Uterus (tissue), 2 donors: Measurements from ENCODE around the gene TEX19.

Source experiments
- CTCF ChIP-seq, 4 experiments: fragments of 200-600 bp in 2 of 4; fragments of 450-650 bp in 2 of 4; sonication (generic) in 2 of 4; IDR thresholded peaks; one replicate each; pipeline ENCODE4 v1.5.1; 2016 to 2019; ENCODE audit warnings: antibody characterized with exemption in 4 of 4, mild to moderate bottlenecking in 2 of 4, moderate library complexity in 1 of 4
- POLR2A ChIP-seq, 2 donors: fragments of 450-650 bp; IDR thresholded peaks; one replicate each; pipeline ENCODE4 v1.6.1; 2016; ENCODE audit warnings: antibody characterized with exemption in 2 of 2, mild to moderate bottlenecking in 1 of 2, moderate library complexity in 1 of 2

GRCh38 chr17:82328141-82328993 lies 30.7 kb upstream of the TEX19 start:
- TF ChIP-seq CTCF (IDR thresholded peaks at IDR 0.05) (no peak), POLR2A (IDR thresholded peaks at IDR 0.05) (no peak)
